Stomach smooth muscle (tissue), 2 donors: Measurements from ENCODE around the gene TMEM120B.

ENCODE experiments used
- H3K27ac ChIP-seq: one replicate; pipeline ENCODE4 v1.7.0; 2013; ENCODE audit warnings: mild to moderate bottlenecking, low read length, inconsistent platforms
- H3K27me3 ChIP-seq, 2 donors: one replicate each; pipeline ENCODE4 v1.7.0; 2013; ENCODE audit warnings: low read length in 2 of 2; ENCODE audit not compliant: insufficient read depth in 2 of 2, control insufficient read depth in 1 of 2
- H3K36me3 ChIP-seq, 2 donors: one replicate each; pipeline ENCODE4 v1.7.0; 2013; ENCODE audit warnings: low read length in 2 of 2; ENCODE audit not compliant: control insufficient read depth in 2 of 2, insufficient read depth in 2 of 2
- H3K4me1 ChIP-seq: one replicate; pipeline ENCODE4 v1.7.0; 2013; ENCODE audit warnings: low read length; ENCODE audit not compliant: control insufficient read depth, insufficient read depth
- H3K4me3 ChIP-seq, 2 donors: one replicate each; pipeline ENCODE4 v1.7.0; 2013; ENCODE audit warnings: low read length in 2 of 2
- H3K9ac ChIP-seq, 2 donors: one replicate each; pipeline ENCODE4 v1.7.0; 2013; ENCODE audit warnings: low read length in 2 of 2, mild to moderate bottlenecking in 1 of 2
- H3K9me3 ChIP-seq, 2 donors: one replicate each; pipeline ENCODE4 v1.7.0; 2013; ENCODE audit warnings: low read length in 2 of 2; ENCODE audit not compliant: control insufficient read depth in 2 of 2
- donor health status: healthy.
- donor health status: Pancreatic carcinoma.

TMEM120B gene

GRCh38 chr12:121823101-121823726 lies 110.7 kb downstream of the TMEM120B start:
- Histone ChIP-seq H3K27me3 (no peaks in the 10 kb centered on the region), H3K9me3 (no peaks in the 10 kb centered on the region), H3K4me1 (no peaks in the 10 kb centered on the region), H3K4me3 (no peak overlapping the region), H3K27ac (no peak overlapping the region), H3K36me3 (peaks cover 40 to 47% of the 10 kb centered on the region in 2 donors), H3K9ac (no peak overlapping the region)

DNA sequence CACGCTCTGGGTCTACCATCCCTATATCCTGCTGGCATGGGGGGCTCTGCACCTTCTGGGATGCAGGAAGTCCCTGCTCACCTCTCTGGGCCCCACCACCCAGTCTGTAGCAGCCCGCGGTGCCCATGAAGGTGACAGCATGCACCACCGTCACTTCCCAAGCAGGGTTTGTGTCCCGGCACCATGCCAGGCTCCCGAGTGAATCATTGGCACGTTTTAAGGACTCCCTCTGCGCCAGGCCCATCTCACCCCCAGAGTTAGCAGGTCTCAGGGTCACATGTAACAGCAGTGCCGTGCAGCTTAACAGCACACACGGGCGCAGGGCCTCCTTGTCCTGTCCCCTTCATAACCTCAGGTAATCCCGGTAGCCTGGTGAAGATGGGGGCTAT lies 111.2 kb downstream of the TMEM120B start:
- Histone ChIP-seq H3K9me3 (no peaks in the 10 kb centered on the region), H3K27ac (no peak overlapping the region), H3K4me1 (peaks cover 2% of the 10 kb centered on the region), H3K4me3 (no peak overlapping the region), H3K36me3 (peaks cover 45 to 52% of the 10 kb centered on the region in 2 donors), H3K9ac (no peak overlapping the region), H3K27me3 (no peaks in the 10 kb centered on the region)

GRCh38 chr12:121825041-121825523 lies 112.5 kb downstream of the TMEM120B start:
- H3K36me3 ChIP-seq = peaks cover 43 to 44% of the 10 kb centered on the region in 2 donors
- H3K27ac ChIP-seq = no peak overlapping the region
- no peaks in the 10 kb centered on the region for H3K27me3 ChIP-seq
- H3K4me1 ChIP-seq = peaks cover 8% of the 10 kb centered on the region
- H3K9me3 ChIP-seq = no peaks in the 10 kb centered on the region
- H3K9ac ChIP-seq = no peak overlapping the region
- no peak overlapping the region for H3K4me3 ChIP-seq

DNA sequence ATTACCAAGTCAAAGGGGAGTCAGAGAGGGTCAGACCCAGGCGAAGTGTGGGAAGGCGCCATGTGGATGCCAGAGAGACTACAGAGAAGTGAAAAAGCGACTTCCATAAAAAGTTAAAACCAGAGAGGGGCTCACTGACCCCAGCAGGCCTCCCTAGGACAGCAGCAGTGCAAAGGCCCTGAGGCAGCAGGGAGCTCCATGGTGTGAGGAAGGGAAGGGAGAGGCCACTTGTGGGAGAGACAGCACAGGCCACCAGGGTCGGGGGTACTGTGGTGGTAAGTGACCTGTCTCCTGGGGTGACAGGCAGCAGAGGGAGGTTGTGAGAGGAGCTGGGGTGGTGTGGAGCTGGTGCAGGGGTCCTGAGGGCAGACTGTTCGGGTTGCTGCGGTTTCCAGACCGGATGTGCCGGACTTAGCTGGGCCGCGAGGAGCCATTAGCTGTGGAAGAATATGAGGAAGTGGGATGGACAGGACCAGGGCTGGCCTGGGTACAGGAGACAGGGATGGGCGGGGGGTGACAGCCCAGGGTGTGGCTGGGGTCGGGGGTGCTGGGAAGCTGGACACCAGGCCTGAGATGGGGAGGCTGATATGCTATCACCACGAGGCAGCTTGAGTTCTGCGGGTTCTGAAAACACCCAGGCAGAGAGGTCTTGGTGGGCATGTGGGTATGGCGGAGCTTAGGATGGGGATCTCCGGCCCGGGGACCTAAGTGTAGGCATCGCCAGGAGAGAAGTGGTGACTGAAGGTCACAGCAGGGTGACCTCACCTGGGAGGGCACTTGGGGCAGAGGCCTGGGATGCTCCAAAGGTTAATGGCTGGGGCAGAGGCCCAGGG lies 114.0 kb downstream of the TMEM120B start:
- Histone ChIP-seq H3K27ac (no peak overlapping the region), H3K36me3 (peaks cover 39 to 40% of the 10 kb centered on the region in 2 donors), H3K4me1 (peaks cover 8% of the 10 kb centered on the region), H3K9me3 (no peaks in the 10 kb centered on the region), H3K4me3 (no peak overlapping the region), H3K9ac (no peak overlapping the region), H3K27me3 (no peaks in the 10 kb centered on the region)

DNA sequence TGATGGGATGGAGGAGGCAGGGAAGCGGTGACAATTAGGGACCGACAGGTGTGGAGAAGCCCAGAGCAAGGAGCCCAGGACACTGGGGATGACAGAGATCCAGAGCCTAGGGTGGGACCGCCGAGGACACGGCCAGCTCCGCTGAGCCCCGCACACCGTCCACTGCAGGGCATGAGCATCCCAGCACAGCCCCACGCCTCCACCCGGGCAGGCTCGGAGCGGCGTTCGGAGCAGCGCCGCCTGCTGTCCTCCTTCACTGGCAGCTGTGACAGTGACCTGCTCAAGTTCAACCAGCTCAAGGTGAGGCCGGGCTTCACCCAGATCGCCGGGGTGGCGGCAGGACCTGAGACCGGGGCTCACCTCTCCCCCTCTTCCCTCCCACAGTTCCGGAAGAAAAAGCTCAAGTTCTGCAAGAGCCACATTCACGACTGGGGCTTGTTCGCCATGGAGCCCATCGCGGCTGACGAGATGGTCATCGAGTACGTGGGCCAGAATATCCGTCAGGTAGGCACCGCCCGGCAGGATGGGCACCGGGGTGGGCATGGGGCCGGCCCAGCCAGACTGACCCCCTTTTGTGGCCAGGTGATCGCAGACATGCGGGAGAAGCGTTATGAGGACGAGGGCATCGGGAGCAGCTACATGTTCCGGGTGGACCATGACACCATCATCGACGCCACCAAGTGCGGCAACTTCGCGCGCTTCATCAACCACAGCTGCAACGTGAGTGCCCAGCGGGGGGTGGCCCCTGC lies 115.0 kb downstream of the TMEM120B start:
- Histone ChIP-seq H3K9ac (no peak overlapping the region), H3K4me1 (peaks cover 8% of the 10 kb centered on the region), H3K9me3 (no peaks in the 10 kb centered on the region), H3K36me3 (peaks cover 43 to 44% of the 10 kb centered on the region in 2 donors), H3K4me3 (no peak overlapping the region), H3K27ac (no peak overlapping the region), H3K27me3 (no peaks in the 10 kb centered on the region)

DNA sequence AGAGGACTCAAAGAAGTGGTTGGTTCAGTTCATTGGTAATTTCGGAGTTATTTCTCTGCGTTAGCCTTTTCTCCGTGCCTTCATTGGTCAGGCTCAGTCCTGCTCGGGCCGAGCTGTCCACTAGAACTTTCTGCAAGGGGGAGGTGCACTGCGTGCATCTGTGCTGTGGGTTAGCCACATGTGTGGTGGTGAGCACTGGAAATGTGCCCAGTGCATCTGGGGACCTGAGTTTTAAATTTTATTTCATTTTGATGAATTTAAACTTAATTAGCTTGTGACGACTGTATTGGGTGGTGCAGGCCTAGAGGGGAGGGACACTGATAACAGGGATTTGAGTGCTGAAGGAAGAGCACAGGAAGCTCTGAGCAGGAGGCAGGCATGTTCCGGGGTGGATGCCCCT lies 115.8 kb downstream of the TMEM120B start:
- no peak overlapping the region for H3K9ac ChIP-seq
- no peak overlapping the region for H3K4me3 ChIP-seq
- H3K4me1 ChIP-seq = peaks cover 8% of the 10 kb centered on the region
- peak overlapping the region; percentile 11 for H3K27ac ChIP-seq
- H3K36me3 ChIP-seq = peaks cover 41 to 44% of the 10 kb centered on the region in 2 donors
- H3K9me3 ChIP-seq = no peaks in the 10 kb centered on the region
- H3K27me3 ChIP-seq = no peaks in the 10 kb centered on the region

GRCh38 chr12:121828826-121829225 lies 116.3 kb downstream of the TMEM120B start:
- peak overlapping the region; percentile 11 for H3K27ac ChIP-seq
- H3K4me3 ChIP-seq = no peak overlapping the region
- peaks cover 36 to 39% of the 10 kb centered on the region in 2 donors for H3K36me3 ChIP-seq

DNA sequence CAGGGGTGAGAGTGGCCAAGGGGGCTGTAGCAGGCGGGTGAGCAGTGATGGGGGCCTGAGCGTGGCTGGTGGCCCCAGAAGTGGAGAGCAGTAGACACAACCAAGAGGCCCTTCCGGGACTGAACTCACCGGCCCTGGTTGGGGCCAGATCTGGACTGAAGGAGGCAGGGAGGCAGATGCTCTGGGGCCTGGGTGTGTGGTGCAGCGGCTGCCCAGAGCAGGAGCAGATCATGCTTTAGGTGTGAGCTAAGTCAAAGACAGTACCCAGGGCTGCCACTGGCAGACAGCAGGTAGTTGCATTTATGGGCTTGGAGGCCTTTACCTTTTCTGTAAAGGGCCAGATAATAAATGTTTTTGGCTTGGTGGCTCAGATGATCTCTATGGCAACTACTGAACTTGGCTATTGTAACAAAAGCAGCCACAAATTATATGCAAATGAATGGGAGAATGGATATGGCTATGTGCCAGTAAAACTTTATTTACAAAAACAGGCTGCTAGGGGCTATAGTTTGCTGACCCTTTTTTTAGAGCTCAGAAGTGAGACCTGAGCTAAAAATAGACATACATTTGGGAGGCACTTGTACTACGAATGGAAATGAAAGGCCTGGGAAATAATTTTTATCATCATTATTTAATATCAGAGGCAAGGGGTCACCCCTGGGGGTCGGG lies 116.8 kb downstream of the TMEM120B start:
- Histone ChIP-seq H3K4me3 (no peak overlapping the region), H3K27ac (no peak overlapping the region), H3K27me3 (no peaks in the 10 kb centered on the region), H3K4me1 (peaks cover 8% of the 10 kb centered on the region), H3K9ac (no peak overlapping the region), H3K9me3 (no peaks in the 10 kb centered on the region), H3K36me3 (peaks cover 33 to 36% of the 10 kb centered on the region in 2 donors)

More at GRCh38 chr12:121828826-121829225, 116.3 kb downstream of the TMEM120B start:
- Histone ChIP-seq H3K27me3 (no peaks in the 10 kb centered on the region), H3K9me3 (no peaks in the 10 kb centered on the region), H3K4me1 (peaks cover 8% of the 10 kb centered on the region), H3K9ac (no peak overlapping the region)

DNA sequence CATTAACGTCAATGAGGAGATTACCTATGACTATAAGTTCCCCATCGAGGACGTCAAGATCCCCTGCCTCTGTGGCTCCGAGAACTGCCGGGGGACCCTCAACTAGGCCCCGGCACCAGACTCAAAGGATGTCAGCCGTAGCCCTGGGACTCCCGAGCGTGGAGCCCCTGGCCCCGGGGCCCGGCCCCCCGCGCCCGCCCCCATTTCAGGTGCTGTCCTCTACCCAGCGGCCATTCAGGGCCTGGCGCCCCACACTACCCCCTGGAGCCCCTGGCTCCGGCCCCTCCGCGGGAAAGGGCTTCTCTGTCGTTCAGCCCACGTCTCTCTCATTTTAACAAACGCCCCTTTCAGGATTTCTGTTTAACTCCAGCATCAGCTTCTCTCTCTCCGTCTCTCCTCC lies 117.6 kb downstream of the TMEM120B start:
- Histone ChIP-seq H3K27ac (peak overlapping the region; percentile 6), H3K9ac (no peak overlapping the region), H3K9me3 (no peaks in the 10 kb centered on the region), H3K36me3 (peaks cover 33 to 36% of the 10 kb centered on the region in 2 donors), H3K27me3 (no peaks in the 10 kb centered on the region), H3K4me1 (peaks cover 8% of the 10 kb centered on the region), H3K4me3 (no peak overlapping the region)

DNA sequence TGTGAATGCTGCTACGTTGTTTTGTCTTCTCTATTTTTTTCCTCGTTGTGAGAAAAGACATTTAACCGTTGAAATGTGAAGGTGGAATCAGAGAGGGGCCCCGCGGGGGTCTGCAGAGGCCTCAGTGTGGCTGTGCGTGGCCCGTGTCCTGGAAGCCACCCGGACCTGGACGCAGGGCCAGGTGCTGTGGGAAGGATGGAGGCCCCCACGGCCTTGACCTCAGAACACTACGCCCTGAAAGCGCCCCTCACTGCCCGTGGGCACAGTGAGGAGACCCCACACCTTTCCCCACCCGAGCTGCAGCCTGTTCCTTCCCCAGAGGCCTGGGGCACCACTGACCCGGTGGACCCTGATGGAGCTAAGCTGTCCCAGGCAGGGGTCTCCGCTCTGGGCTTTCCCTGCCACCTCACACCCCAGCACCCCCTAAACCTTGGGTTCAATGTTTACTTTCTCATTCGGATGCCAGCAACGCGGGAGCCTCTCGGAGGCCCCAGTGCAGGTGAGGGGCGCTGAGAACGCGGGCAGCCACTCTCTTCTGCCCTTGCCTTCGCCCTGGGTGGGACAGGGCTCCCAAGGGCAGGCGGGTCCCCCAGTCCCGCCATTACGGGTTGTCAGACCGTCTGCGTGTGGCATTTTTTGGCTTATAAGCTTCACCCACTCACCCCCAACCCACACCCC lies 118.2 kb downstream of the TMEM120B start:
- Histone ChIP-seq H3K9me3 (no peaks in the 10 kb centered on the region), H3K4me3 (no peak overlapping the region), H3K27me3 (no peaks in the 10 kb centered on the region), H3K27ac (peak overlapping the region; percentile 6), H3K9ac (no peak overlapping the region), H3K4me1 (peaks cover 8% of the 10 kb centered on the region), H3K36me3 (peaks cover 33 to 36% of the 10 kb centered on the region in 2 donors)
